Skin epidermis (tissue), 12 donors: ENCODE measurements around the gene MSTO1.
"Not testable (repeated sequence)": the region's sequence is repeated elsewhere in the genome, so short reads cannot be mapped to it uniquely, and the experiment has no call there.

Experiments used
- H3K27ac ChIP-seq, 21 experiments: fragments of 200-600 bp; sonication (generic) in 11 of 21; one replicate each; pipeline ENCODE4 v1.5.0; 2020; ENCODE audit warnings: mild to moderate bottlenecking in 3 of 21, inconsistent platforms in 2 of 21, moderate library complexity in 2 of 21
- H3K4me3 ChIP-seq, 7 experiments: fragments of 200-600 bp; sonication (generic) in 2 of 7; one replicate each; pipeline ENCODE4 v1.5.0; 2020; ENCODE audit warnings: inconsistent platforms in 2 of 7, mild to moderate bottlenecking in 2 of 7, moderate library complexity in 1 of 7

MSTO1 gene

GRCh38 chr1:155609515-155610256 lies at the start of gene MSTO1:
MSTO1 (plus strand) TSS chr1:155610218; CDS start chr1:155610249, 31 bp downstream.
- H3K27ac ChIP-seq = peak within 1 kb of the TSS in 20 of 21 experiments; percentile 11 to 92 (median 79)
- H3K4me3 ChIP-seq = peak within 1 kb of the TSS; percentile 48 to 73 (median 57)

- Histone ChIP-seq H3K4me3 (peak overlapping the region; percentile 73 to 98 (median 91)), H3K27ac (peak overlapping the region; percentile 94 to 100 (median 98))
These were observed 48.0 kb upstream of the MSTO1 start for GRCh38 chr1:155561779-155562580.

- Histone ChIP-seq H3K4me3 (peak within 1 kb of the TSS; percentile 73 to 98 (median 91)), H3K27ac (peak within 1 kb of the TSS; percentile 94 to 100 (median 98))
These were observed 47.2 kb upstream of the MSTO1 start, which contains the start of gene ASH1L for GRCh38 chr1:155562581-155563376. ASH1L (minus strand) TSS chr1:155562803; CDS start chr1:155521519, 41,284 bp downstream.

DNA sequence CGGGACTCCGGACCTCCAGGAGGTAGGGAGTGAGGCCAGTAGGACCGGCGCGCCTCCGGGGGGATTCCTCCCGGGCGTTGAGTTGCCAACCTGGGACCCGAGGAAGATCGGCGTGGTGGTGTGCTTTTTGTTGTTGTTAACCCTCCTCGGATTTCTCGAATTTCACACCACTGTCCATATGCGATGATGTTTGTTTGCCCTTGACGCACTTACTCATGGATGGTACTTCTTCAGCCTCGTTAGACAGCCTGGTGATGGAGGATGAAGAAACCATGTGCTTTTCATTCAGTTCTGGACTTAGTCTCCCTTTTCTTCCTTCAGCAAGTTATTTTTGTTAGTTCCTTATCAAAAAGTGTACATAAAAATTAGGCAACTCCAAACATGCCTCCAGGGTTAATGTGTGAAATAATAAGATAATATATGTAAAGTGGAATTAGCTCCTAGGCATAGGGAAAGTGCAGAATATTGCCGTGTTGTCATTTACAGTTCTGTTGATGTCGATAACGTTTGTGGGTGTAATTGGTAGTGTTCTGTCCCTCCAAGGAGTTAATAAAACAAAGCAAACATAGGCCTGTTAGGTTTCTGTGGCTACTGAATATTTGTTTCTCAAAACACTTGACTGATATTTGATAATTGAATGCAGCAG lies 46.5 kb upstream of the MSTO1 start:
- H3K4me3 ChIP-seq = peak overlapping the region; percentile 73 to 98 (median 91)
- peak overlapping the region; percentile 94 to 100 (median 98) for H3K27ac ChIP-seq

DNA sequence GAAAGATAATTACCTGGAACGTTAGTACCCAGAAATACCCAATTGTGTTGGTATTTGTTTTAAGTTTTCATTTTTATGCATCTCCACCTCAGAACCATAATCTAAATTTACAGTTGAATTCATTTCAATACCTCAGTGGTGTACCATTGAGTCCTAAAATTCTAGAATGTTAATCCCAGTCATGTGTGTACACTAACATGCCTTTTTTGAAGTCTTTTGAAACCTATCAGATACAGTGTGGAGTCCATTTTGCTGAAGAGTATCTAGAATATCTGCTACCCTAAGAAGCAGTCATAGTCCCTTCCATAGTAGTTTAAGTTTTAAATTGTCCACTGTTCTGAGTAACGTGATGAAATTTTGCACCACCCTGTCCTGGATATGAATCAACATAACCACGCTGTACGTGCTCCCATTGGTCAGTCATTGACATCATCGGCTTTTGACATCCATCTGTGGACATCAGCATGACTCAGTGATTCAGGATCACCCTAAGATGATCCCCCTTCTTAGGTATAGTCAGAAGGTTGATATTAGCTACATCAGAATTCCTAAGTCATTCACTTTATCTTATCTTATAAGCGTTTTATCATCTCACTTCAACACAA lies 39.9 kb upstream of the MSTO1 start:
- Histone ChIP-seq H3K4me3 (no peak overlapping the region), H3K27ac (no peak overlapping the region)

GRCh38 chr1:155570593-155570990 lies 39.4 kb upstream of the MSTO1 start:
- Histone ChIP-seq H3K4me3 (no peak overlapping the region), H3K27ac (no peak overlapping the region)

DNA sequence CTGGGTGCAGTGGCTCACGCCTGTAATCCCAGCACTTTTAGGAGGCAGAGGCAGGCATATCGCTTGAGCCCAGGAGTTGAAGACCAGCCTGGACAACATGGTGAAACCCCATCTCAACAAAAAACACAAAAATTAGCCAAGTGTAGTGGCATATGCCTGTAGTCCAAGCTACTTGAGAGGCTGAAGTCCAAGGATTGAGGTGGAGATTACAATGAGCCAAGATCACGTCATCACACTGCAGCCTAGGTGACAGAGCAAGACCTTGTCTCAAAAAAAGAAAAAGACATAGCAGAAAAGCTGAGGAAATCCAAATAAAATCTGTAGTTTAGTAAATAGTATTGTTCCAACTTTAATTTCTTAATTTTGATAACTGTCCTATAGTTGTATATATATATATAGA lies 35.9 kb upstream of the MSTO1 start:
- Histone ChIP-seq H3K4me3 (no peak overlapping the region), H3K27ac (no peak overlapping the region)

GRCh38 chr1:155575608-155576007 lies 34.4 kb upstream of the MSTO1 start:
- not testable (repeated sequence) for H3K27ac ChIP-seq, H3K4me3 ChIP-seq

GRCh38 chr1:155583846-155584245 lies 26.2 kb upstream of the MSTO1 start:
- not testable (repeated sequence) for H3K27ac ChIP-seq, H3K4me3 ChIP-seq

GRCh38 chr1:155589282-155589681 lies 20.7 kb upstream of the MSTO1 start:
- H3K4me3 ChIP-seq, H3K27ac ChIP-seq: not testable (repeated sequence)

GRCh38 chr1:155590516-155591247 lies 19.3 kb upstream of the MSTO1 start:
- peak overlapping the region in 1 of 21 experiments; percentile 3 for H3K27ac ChIP-seq
- H3K4me3 ChIP-seq = not testable (repeated sequence)

DNA sequence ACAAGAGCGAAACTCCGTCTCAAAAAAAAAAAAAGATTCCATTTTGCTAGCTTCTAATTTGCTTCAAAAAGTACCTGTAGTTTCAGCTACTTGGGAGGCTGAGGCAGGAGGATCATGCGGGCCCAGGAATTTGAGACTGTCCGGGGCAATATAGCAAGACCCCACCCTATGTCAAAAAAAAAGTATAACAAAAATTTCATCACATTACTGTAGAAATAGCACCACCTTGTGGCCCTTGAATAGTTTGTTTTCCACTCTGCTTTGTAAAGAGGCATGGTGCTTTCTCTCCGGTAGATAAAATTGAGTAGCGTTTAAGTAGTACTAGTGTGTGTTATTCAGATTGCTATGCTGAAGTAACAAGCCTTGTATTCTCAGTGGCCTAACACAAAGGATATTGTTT lies 18.2 kb upstream of the MSTO1 start:
- H3K27ac ChIP-seq = no peak overlapping the region
- H3K4me3 ChIP-seq = no peak overlapping the region

DNA sequence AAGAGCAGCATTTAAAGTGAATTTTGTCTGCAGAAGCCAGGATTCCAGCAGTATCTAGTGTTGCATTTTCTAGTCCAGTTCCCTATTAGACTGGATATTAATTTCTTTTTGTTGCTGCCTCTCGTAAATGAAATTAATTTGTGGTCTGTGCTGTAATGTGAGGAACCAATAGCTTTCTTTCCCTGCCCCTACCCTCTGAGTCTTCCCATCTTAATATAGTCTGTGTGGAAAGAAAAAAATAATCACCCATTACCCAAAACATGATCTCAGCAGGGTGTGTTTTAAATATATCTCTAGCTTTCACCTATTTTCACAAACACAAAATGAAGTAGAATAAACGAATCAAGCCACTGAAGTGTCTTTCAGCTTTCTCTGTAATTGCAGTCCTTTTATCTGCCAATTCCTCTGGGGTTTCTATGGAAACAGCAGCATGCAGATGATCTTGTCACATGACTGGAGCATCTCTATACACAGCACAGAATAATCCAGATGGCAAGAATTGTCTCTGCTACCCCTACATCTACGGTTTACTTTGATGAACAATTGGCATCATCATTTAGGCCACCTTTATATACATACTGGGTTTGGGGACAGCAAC lies 14.0 kb upstream of the MSTO1 start:
- not testable (repeated sequence) for H3K27ac ChIP-seq, H3K4me3 ChIP-seq

DNA sequence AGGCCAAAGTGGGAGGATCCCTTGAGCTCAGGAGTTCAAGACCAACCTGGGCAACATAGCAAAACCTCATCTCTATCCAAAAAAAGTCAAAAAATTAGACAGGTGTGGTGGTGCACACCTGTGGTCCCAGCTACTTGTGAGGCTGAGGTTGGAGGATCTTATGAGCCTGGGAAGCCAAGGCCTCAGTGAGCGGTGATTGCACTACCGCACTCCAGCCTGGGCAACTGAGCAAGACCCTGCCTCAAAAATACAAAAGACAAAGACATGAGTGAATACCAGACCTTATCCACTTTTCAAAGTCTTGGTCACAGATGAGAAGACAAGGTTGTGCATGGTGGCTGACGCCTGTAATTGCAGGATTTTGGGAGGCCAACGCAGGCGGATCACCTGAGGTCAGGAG lies 13.2 kb upstream of the MSTO1 start:
- Histone ChIP-seq H3K4me3 (no peak overlapping the region), H3K27ac (no peak overlapping the region)

GRCh38 chr1:155598842-155599331 lies 11.1 kb upstream of the MSTO1 start:
- peak overlapping the region in 1 of 21 experiments; percentile 29 for H3K27ac ChIP-seq
- H3K4me3 ChIP-seq = peak overlapping the region in 2 of 7 experiments; percentile 7 to 8

DNA sequence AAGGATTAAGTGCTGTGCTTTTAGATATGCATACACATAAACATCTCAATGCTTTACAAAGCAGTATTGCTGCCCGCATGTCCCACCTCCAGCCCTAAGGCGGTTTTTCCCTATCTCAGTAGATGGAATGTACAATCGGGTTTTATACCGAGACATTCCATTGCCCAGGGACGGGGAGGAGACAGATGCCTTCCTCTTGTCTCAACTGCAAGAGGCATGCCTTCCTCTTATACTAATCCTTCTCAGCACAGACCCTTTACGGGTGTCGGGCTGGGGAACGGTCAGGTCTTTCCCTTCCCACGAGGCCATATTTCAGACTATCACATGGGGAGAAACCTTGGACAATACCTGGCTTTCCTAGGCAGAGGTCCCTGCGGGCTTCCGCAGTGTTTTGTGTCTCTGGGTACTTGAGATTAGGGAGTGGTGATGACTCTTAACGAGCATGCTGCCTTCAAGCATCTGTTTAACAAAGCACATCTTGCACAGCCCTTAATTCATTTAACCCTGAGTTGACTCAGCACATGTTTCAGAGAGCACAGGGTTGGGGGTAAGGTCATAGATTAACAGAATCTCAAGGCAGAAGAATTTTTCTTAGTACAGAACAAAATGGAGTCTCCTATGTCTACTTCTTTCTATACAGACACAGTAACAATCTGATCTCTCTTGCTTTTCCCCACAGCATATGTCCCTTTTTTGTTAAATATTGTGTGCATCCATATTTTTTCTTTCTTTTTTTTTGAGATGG lies 10.0 kb upstream of the MSTO1 start:
- not testable (repeated sequence) for H3K27ac ChIP-seq, H3K4me3 ChIP-seq

GRCh38 chr1:155607708-155608107 lies 2.3 kb upstream of the MSTO1 start:
- Histone ChIP-seq H3K4me3 (no peak overlapping the region), H3K27ac (no peak overlapping the region)
